HepG2 (cell line): Measurements from ENCODE around the gene CNOT8. TPM values are rescaled to one million over a fixed set of nuclear protein-coding genes. Genes with fewer than 3 reads are reported as not detected.
A peak's percentile ranks its signal among the peaks of the same experiment; 100 is the strongest.

Experiments used
- ATAC-seq: fragments of 200-7000 bp; cut with Tn5 transposase; 3 replicates; pipeline ENCODE4 v1.9.1; 2020; ENCODE audit warnings: mild to moderate bottlenecking, moderate library complexity
- BruUV-seq: library from RNA; stranded (reverse); fragments of 400-500 nt; replicated peaks from 2 replicates; lab custom pipeline; 2021; lab: Mats Ljungman, UMichigan
- CTCF ChIA-PET: fragments of 300-600 bp; formaldehyde crosslinking; extraction: SDS; loops from one replicate; lab custom pipeline; 2021; ENCODE audit warnings: low total read pairs, inconsistent platforms, low intra/inter-chr PET ratio; lab: Yijun Ruan, JAX
- POLR2A ChIA-PET: fragments of 350-600 bp; sonication (Branson Sonifier 250); formaldehyde crosslinking; loops from one replicate; lab custom pipeline; 2020; ENCODE audit warnings: antibody characterized with exemption, inconsistent platforms; lab: Yijun Ruan, JAX
- DNase-seq: peaks from one replicate; pipeline ENCODE4 v3.0.0-alpha.2; 2015; ENCODE audit warnings: low spot score
- FAIRE-seq: peaks from 3 replicates; lab custom pipeline; 2011; peaks lifted over from hg19 to GRCh38; lab: Jason Lieb, UNC
- H2AFZ ChIP-seq: one replicate; pipeline ENCODE4 v1.6.1; 2011; ENCODE audit warnings: low read length, inconsistent platforms
- H3K27ac ChIP-seq: fragments of 300-600 bp; 3 replicates; pipeline ENCODE4 v1.8.0; 2011; ENCODE audit warnings: mixed run types, mild to moderate bottlenecking, mixed read lengths, low read length, inconsistent platforms; ENCODE audit not compliant: insufficient read depth; ENCODE audit errors: extremely low read length
- H3K27me3 ChIP-seq, 2 experiments: fragments of 200-600 bp in 1 of 2; 2 replicates in 1 of 2; 3 replicates in 1 of 2; pipeline versions ENCODE4 v1.6.0 to v1.8.0; 2011; ENCODE audit warnings: low read length in 2 of 2, mild to moderate bottlenecking in 2 of 2, moderate library complexity in 2 of 2, inconsistent platforms in 1 of 2; ENCODE audit not compliant: insufficient read depth in 2 of 2, control insufficient read depth in 1 of 2
- H3K36me3 ChIP-seq, 2 experiments: fragments of 200-600 bp in 1 of 2; replicated peaks in 1 of 2; 2 replicates in 1 of 2; 3 replicates in 1 of 2; pipeline versions ENCODE4 v1.5.1 to v1.8.0; 2011; ENCODE audit warnings: low read length in 2 of 2, inconsistent platforms in 1 of 2; ENCODE audit not compliant: insufficient read depth in 2 of 2, control insufficient read depth in 1 of 2
- H3K4me1 ChIP-seq: 2 replicates; pipeline ENCODE4 v1.5.1; 2012; ENCODE audit warnings: low read length, inconsistent platforms; ENCODE audit not compliant: insufficient read depth
- H3K4me2 ChIP-seq: 2 replicates; pipeline ENCODE4 v1.6.0; 2011; ENCODE audit warnings: low read depth, low read length, inconsistent platforms
- H3K4me3 ChIP-seq, 3 experiments: fragments of 200-600 bp in 1 of 3; sonication (generic), shearing (Covaris generic) in 1 of 3; replicated peaks in 1 of 3; 2 replicates each; pipeline ENCODE4 v1.5.1; 2011 to 2016; ENCODE audit warnings: low read length in 3 of 3, inconsistent platforms in 2 of 3, low read depth in 2 of 3, mild to moderate bottlenecking in 2 of 3, control low read depth in 1 of 3, mixed read lengths in 1 of 3; ENCODE audit not compliant: insufficient read depth in 1 of 3
- H3K79me2 ChIP-seq: one replicate; pipeline ENCODE4 v1.6.1; 2011; ENCODE audit warnings: low read length, inconsistent platforms; ENCODE audit not compliant: insufficient read depth
- H3K9ac ChIP-seq: 2 replicates; pipeline ENCODE4 v1.6.0; 2011; ENCODE audit warnings: mild to moderate bottlenecking, low read depth, low read length, inconsistent platforms; ENCODE audit not compliant: insufficient read depth
- H3K9me3 ChIP-seq: 2 replicates; pipeline ENCODE4 v1.5.1; 2012; ENCODE audit warnings: mild to moderate bottlenecking, low read length
- H4K20me1 ChIP-seq: 2 replicates; pipeline ENCODE4 v1.6.0; 2011; ENCODE audit warnings: inconsistent platforms, mild to moderate bottlenecking, low read length, moderate library complexity; ENCODE audit not compliant: insufficient read depth
- KLF6 ChIP-seq: IDR thresholded peaks from 2 replicates; pipeline ENCODE4 v1.8.0; 2016; ENCODE audit warnings: missing biosample characterization, missing genetic modification reagents
- POLR2G ChIP-seq: fragments of 200-400 bp; formaldehyde crosslinking; IDR thresholded peaks from 2 replicates; pipeline ENCODE4 v1.6.1; 2018; ENCODE audit warnings: mild to moderate bottlenecking, low read depth, low read length, moderate library complexity
- RBM22 ChIP-seq: fragments of 200-400 bp; formaldehyde crosslinking; optimal IDR thresholded peaks from 2 replicates; pipeline ENCODE3; 2017; ENCODE audit warnings: mild to moderate bottlenecking, low read length, moderate library complexity
- WGBS: methylation state at CpG from one replicate; pipeline ENCODE4 v1.1.6; 2017; ENCODE audit warnings: low lambda C conversion rate; 5-methylcytosine and 5-hydroxymethylcytosine counted together
- in situ Hi-C: cut with HindIII; loops from 2 replicates; pipeline ENCODE4 v1.10.0; 2017; ENCODE audit warnings: low pct_unique_long_range_greater_than_20kb; ENCODE audit not compliant: extremely low pct_ligation_motif_present
- intact Hi-C: fragments of 100-400 bp; cut with micrococcal nuclease; formaldehyde crosslinking; loops from one replicate; pipeline ENCODE4 v1.10.0; 2022; ENCODE audit not compliant: unreplicated experiment
- polyA plus RNA-seq, 8 experiments: library from polyadenylated mRNA; depleted of rRNA in 3 of 8; stranded (reverse) in 7 of 8; unstranded in 1 of 8; fragments of >200 nt; fragmentation: Illumina TruSeq in 4 of 8; extraction: Trizol in 4 of 8; gene quantifications; 2 replicates each; pipeline versions ENCODE4 v1.2.1 to v1.2.3, GENCODE V29; 2011 to 2016; ENCODE audit warnings: low read depth in 4 of 8, missing spikeins in 1 of 8, mixed read lengths in 1 of 8; ENCODE audit not compliant: insufficient read depth in 1 of 8
- total RNA-seq, 5 experiments: library from RNA; depleted of rRNA; stranded (reverse); fragments of >200 nt; fragmentation: Illumina TruSeq; extraction: Trizol; gene quantifications; 2 replicates each; pipeline ENCODE4 v1.2.3, GENCODE V29; 2016; ENCODE audit warnings: low read depth in 1 of 5
- TF ChIP-seq, protein P1 (sequence below): sonication (generic); formaldehyde crosslinking; IDR thresholded peaks from 2 replicates; pipeline ENCODE4 v1.8.1; 2023; ENCODE audit warnings: mild to moderate bottlenecking, missing genetic modification reagents

CNOT8 gene
- total and polyA plus RNA-seq, 2 of the 13 experiments (the other 11 are each of a cell fraction or from before 2014, with no cell fraction given): 37.1 to 74.9 TPM

DNA sequence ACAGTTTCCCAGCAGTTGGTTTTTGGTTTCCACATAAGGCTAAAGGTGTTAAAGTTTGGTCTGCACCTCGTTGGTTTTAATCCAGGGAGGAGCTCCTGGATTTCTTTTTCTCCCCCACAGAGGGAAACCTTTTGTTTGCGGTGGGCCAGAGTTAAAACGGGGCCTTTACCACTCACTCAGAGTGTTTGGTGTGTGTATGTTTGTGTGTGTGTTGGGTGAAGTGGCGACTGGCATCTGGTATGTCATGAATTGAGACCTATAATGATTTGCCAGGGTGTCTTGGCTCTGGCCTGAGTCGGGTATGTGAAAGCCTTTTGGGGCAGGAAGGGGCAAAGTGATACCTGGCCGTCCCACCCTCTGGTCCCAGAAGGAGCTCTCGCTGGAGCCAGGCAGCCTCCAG lies 38.9 kb upstream of the CNOT8 start:
- WGBS: 91% methylated on average over 7 of the region's 7 CpGs
- Histone ChIP-seq H3K4me1 (peaks cover 49% of the 10 kb centered on the region), H3K4me2 (no peak overlapping the region), H2AFZ (no peak overlapping the region), H4K20me1 (peaks cover 7% of the 10 kb centered on the region), H3K27ac (no peak overlapping the region), H3K4me3 (no peak overlapping the region), H3K9ac (no peak overlapping the region), H3K27me3 (no peaks in the 10 kb centered on the region), H3K9me3 (no peaks in the 10 kb centered on the region), H3K79me2 (no peaks in the 10 kb centered on the region), H3K36me3 (peaks cover 13 to 56% of the 10 kb centered on the region in 2 experiments)
- BruUV-seq: no TSS peak
- TF ChIP-seq, protein P1, sequence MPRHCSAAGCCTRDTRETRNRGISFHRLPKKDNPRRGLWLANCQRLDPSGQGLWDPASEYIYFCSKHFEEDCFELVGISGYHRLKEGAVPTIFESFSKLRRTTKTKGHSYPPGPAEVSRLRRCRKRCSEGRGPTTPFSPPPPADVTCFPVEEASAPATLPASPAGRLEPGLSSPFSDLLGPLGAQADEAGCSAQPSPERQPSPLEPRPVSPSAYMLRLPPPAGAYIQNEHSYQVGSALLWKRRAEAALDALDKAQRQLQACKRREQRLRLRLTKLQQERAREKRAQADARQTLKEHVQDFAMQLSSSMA (CRISPR knock-in tag): no peak
- TF ChIP-seq POLR2G (peak; percentile 63), RBM22 (peak; percentile 8)
- DNase-seq (no peak), FAIRE-seq (no peak), ATAC-seq (no peak)
- ChIA-PET CTCF (no interaction called here), POLR2A (interaction anchor here (0.6 to 1.0 kb wide), 2 partner anchors 23 to 31 kb away, joined by 3 read pairs; partner anchors contain the start of gene FAXDC2)
- in situ Hi-C loops (no loop called here), intact Hi-C loops (loop anchor here (5.0 kb wide), 1 partner anchor 38 kb away; the partner anchor contains the start of gene CNOT8)

DNA sequence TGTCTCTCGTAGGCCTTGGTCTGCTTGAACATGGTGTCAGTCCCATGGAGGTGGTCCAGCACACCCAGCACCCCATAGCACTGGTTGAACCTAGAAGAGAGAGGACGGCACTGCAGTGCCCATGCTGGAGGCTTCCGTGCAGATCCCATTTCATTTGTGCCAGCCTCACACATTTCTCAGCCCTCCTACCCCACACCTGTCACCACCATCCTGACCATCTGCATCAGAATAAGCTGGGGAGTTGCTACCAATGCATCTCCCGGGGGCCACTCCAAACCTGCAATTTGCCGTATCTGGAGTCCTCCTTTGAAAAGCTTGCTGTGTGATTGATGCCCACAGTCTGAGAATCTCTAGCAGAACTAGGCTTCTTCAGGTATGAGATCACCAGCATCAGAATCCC lies 38.0 kb upstream of the CNOT8 start:
- FAIRE-seq (no peak), ATAC-seq (no peak), DNase-seq (no peak)
- Histone ChIP-seq H3K9me3 (no peaks in the 10 kb centered on the region), H3K27me3 (no peaks in the 10 kb centered on the region), H3K36me3 (peaks cover 9 to 49% of the 10 kb centered on the region in 2 experiments), H3K4me1 (peaks cover 47% of the 10 kb centered on the region), H3K9ac (no peak overlapping the region), H4K20me1 (peaks cover 7% of the 10 kb centered on the region), H3K4me2 (no peak overlapping the region), H3K4me3 (no peak overlapping the region), H3K27ac (no peak overlapping the region), H3K79me2 (no peaks in the 10 kb centered on the region), H2AFZ (no peak overlapping the region)
- no TSS peak for BruUV-seq
- 95% methylated on average over 5 of the region's 5 CpGs for WGBS
- POLR2A ChIA-PET: interaction anchor here (1.0 kb wide), 1 partner anchor 30 kb away, joined by 3 read pairs; the partner anchor contains the start of gene FAXDC2
- TF ChIP-seq RBM22: peak; percentile 55
- TF ChIP-seq KLF6 (CRISPR knock-in tag): no peak
- in situ Hi-C loops (no loop called here), intact Hi-C loops (no loop called here)
- CTCF ChIA-PET: no interaction called here
